Smooth muscle cell (in vitro differentiated cells): ENCODE data around the gene IL32. TPM values are rescaled to one million over a fixed set of nuclear protein-coding genes. Genes with fewer than 3 reads are reported as not detected.
A peak's percentile ranks its signal among the peaks of the same experiment; 100 is the strongest.

ENCODE experiments used
- DNase-seq: peaks from one replicate; lab custom pipeline; 2025; ENCODE audit not compliant: unreplicated experiment; lab: John Stamatoyannopoulos, UW
- H2AFZ ChIP-seq: fragments of 200-600 bp; sonication (generic); 2 replicates; pipeline ENCODE4 v1.6.0; 2016; ENCODE audit warnings: antibody characterized with exemption, low read depth, mild to moderate bottlenecking
- H3F3A ChIP-seq: fragments of 200-600 bp; sonication (generic); 2 replicates; pipeline ENCODE4 v1.6.0; 2017; ENCODE audit warnings: antibody characterized with exemption, low read depth
- H3K27ac ChIP-seq: fragments of 200-600 bp; sonication (generic); 2 replicates; pipeline ENCODE4 v1.5.1; 2016; ENCODE audit warnings: low read depth, mild to moderate bottlenecking
- H3K27me3 ChIP-seq: fragments of 200-600 bp; sonication (generic); 2 replicates; pipeline ENCODE4 v1.6.1; 2016; ENCODE audit warnings: low read depth, mild to moderate bottlenecking
- H3K36me3 ChIP-seq: fragments of 200-600 bp; sonication (generic); 2 replicates; pipeline ENCODE4 v1.5.1; 2016; ENCODE audit warnings: low read depth
- H3K4me1 ChIP-seq: fragments of 200-600 bp; sonication (generic); 2 replicates; pipeline ENCODE4 v1.5.1; 2016; ENCODE audit warnings: low read depth
- H3K4me2 ChIP-seq: fragments of 200-600 bp; sonication (generic); 2 replicates; pipeline ENCODE4 v1.6.0; 2016; ENCODE audit warnings: mild to moderate bottlenecking
- H3K4me3 ChIP-seq: fragments of 200-600 bp; sonication (generic); 2 replicates; pipeline ENCODE4 v1.5.1; 2016; ENCODE audit warnings: mild to moderate bottlenecking
- H3K79me2 ChIP-seq: fragments of 200-600 bp; sonication (generic); 2 replicates; pipeline ENCODE4 v1.6.0; 2016; ENCODE audit warnings: low read depth, mild to moderate bottlenecking
- H3K9ac ChIP-seq: fragments of 200-600 bp; sonication (generic); 2 replicates; pipeline ENCODE4 v1.6.0; 2016; ENCODE audit warnings: low read depth
- H3K9me3 ChIP-seq: fragments of 200-600 bp; sonication (generic); replicated peaks from 2 replicates; pipeline ENCODE4 v1.5.1; 2016; ENCODE audit warnings: low read depth
- H4K20me1 ChIP-seq: fragments of 200-600 bp; sonication (generic); 2 replicates; pipeline ENCODE4 v1.6.0; 2016; ENCODE audit warnings: low read depth
- WGBS: methylation state at CpG from one replicate; pipeline ENCODE4 v1.1.7; 2016; ENCODE audit warnings: low lambda C conversion rate; 5-methylcytosine and 5-hydroxymethylcytosine counted together
- polyA plus RNA-seq: library from polyadenylated mRNA; unstranded; fragments of >200 nt; fragmentation: Nextera tagmentation; extraction: Ambion mirVana; gene quantifications from 2 replicates; pipeline ENCODE4 v1.2.1, GENCODE V29; 2016
- total RNA-seq: library from RNA; depleted of rRNA; stranded (reverse); fragments of >200 nt; gene quantifications from 2 replicates; pipeline ENCODE4 v1.2.3, GENCODE V29; 2014
- TF ChIP-seq, protein P1 (sequence below): fragments of 200-600 bp; sonication (generic); IDR thresholded peaks from 2 replicates; pipeline ENCODE4 v1.5.1; 2017; ENCODE audit warnings: borderline replicate concordance, mild to moderate bottlenecking, antibody characterized with exemption; ENCODE audit not compliant: insufficient read depth, poor library complexity, severe bottlenecking

Gene IL32
- total and polyA plus RNA-seq, 2 experiments from 2014 or later = 26.3 to 27.7 TPM

DNA sequence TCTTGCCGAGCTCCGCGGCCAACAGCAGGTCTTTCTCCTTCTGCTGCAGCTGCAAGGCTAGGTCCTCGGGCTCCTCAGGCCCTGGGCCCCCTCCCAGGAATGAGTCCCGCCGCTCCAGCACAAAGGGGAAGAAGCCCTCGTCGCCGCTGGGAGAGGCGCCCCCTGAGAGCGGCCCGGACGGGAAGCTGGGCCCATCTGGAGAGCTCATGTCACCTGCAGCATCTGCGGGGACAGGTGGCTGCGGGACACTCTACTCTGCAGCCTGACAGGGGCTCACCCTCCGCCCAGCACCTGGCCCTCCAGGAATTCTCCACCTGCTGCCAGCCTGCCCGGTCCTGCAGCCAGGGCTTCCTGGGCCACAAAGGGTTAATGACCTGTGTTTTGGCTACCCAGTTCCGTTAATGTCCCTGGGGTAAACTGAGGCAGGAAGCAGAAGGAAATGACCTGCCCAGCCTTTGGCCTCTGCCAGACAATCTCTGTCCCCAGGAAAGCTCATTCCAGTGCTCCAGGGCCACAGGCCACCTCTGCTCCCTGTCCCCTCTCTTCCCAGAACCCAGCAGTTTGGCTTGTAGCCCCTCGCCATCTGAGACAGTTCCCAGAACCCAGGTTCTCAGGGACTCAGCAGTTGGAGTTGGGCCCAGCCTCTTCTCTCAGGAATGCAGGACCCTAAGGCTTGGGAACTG lies 30.0 kb upstream of the IL32 start:
- H3K9ac ChIP-seq = no peak overlapping the region
- H4K20me1 ChIP-seq = peaks cover under 1% of the 10 kb centered on the region
- no peaks in the 10 kb centered on the region for H3F3A ChIP-seq
- H3K4me2 ChIP-seq = peak overlapping the region; percentile 70
- no peak overlapping the region for H3K4me3 ChIP-seq
- TF ChIP-seq, protein P1, sequence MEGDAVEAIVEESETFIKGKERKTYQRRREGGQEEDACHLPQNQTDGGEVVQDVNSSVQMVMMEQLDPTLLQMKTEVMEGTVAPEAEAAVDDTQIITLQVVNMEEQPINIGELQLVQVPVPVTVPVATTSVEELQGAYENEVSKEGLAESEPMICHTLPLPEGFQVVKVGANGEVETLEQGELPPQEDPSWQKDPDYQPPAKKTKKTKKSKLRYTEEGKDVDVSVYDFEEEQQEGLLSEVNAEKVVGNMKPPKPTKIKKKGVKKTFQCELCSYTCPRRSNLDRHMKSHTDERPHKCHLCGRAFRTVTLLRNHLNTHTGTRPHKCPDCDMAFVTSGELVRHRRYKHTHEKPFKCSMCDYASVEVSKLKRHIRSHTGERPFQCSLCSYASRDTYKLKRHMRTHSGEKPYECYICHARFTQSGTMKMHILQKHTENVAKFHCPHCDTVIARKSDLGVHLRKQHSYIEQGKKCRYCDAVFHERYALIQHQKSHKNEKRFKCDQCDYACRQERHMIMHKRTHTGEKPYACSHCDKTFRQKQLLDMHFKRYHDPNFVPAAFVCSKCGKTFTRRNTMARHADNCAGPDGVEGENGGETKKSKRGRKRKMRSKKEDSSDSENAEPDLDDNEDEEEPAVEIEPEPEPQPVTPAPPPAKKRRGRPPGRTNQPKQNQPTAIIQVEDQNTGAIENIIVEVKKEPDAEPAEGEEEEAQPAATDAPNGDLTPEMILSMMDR = no peak
- no peak overlapping the region for H3K27ac ChIP-seq
- H3K79me2 ChIP-seq = no peaks in the 10 kb centered on the region
- 75% methylated on average over 19 of the region's 19 CpGs for WGBS
- H3K36me3 ChIP-seq = no peaks in the 10 kb centered on the region
- no peak for DNase-seq
- peaks cover 72% of the 10 kb centered on the region for H3K27me3 ChIP-seq
- no peaks in the 10 kb centered on the region for H3K9me3 ChIP-seq
- H3K4me1 ChIP-seq = peaks cover 4% of the 10 kb centered on the region
- no peak overlapping the region for H2AFZ ChIP-seq

DNA sequence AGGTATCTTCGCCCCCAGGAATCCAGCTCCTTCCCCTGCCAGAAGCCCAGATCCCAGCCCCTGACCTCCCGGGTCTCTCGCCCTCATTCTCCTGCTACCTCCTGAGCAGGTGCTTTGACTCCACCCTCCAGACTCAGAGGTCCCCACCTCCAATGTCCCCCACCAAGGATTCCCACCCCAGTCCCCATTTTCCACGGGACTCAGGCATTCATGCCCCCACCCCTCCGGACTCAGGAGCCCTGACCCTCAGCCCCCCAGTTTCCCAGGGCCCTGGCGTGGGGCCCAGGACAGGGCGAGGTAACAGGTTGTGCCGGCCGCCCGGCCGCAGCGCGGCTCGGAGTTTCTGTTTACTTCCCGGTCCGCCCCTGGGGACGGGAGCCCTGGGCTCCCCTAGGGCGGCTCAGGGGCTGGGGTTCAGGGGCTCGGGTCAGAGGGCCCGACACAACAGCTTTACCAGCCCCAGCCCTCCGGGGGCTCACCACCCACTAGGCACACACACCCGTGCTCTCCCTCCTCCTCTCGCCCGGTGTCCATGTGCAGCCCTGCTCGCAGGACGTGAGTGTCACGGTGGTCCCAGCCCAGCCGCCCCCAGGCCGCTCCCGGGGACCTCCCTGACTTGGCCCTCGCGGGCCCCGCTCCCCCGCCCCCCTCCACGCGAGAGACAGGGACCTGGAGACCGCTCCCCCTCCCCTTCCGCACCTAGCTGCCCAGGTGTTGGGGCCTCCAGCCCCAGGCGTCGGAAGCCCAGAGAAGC lies 29.3 kb upstream of the IL32 start:
- Histone ChIP-seq H3K4me2 (peak overlapping the region; percentile 70), H3K27me3 (peaks cover 68% of the 10 kb centered on the region), H4K20me1 (no peaks in the 10 kb centered on the region), H3K36me3 (no peaks in the 10 kb centered on the region), H3K9ac (no peak overlapping the region), H3K27ac (no peak overlapping the region), H3K9me3 (no peaks in the 10 kb centered on the region), H3K4me3 (peak overlapping the region; percentile 41), H3K79me2 (no peaks in the 10 kb centered on the region), H3K4me1 (peaks cover 4% of the 10 kb centered on the region), H3F3A (no peaks in the 10 kb centered on the region), H2AFZ (no peak overlapping the region)
- WGBS = 12% methylated on average over 14 of the region's 40 CpGs
- no peak for DNase-seq
- TF ChIP-seq, protein P1 = no peak

DNA sequence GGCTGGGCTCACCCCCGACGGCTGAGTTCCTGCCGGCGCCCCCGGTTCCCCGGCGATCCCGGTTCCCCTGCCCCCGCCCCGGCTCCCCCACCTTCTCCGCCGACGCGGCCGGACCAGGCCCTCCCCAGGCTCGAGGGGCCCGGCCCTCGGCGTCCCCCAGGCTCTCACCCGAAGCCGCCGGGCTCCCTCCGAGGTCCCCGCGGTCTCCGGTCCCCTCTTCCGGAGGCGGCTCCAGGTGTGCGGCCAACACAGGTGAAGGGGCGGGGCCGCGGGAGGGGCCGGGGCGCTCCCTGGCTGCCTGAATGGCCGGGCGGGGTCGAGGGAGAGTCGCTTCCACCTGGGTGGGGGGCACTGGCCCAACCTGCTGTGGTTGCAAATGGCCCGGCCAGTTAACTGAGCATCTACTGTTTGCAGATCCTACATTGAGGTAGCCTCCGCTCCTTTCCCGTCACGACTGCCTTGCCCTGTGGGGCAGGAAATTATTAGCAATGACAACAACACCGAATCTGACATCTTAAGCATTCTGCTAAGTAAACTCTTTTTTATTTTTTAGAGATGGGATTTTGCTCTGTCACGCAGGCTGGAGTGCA lies 28.6 kb upstream of the IL32 start, which contains the start of gene BICDL2:
Gene BICDL2 (minus strand): TSS at position 219 of the 590 bp plus-strand sequence. CDS start 1,448 bp downstream, outside the sequence.
- no peaks in the 10 kb centered on the region for H3F3A ChIP-seq
- H3K4me1 ChIP-seq = no peaks in the 10 kb centered on the region
- no peaks in the 10 kb centered on the region for H3K9me3 ChIP-seq
- 25% methylated on average over 11 of the region's 44 CpGs for WGBS
- no peaks in the 10 kb centered on the region for H3K36me3 ChIP-seq
- TF ChIP-seq, protein P1 = no peak
- DNase-seq = no peak
- no peaks in the 10 kb centered on the region for H3K79me2 ChIP-seq
- H3K27me3 ChIP-seq = peaks cover 67% of the 10 kb centered on the region
- no peak within 1 kb of the TSS for H3K9ac ChIP-seq
- H3K4me3 ChIP-seq = peak within 1 kb of the TSS; percentile 41
- peak within 1 kb of the TSS; percentile 70 for H3K4me2 ChIP-seq
- no peaks in the 10 kb centered on the region for H4K20me1 ChIP-seq
- no peak within 1 kb of the TSS for H3K27ac ChIP-seq
- H2AFZ ChIP-seq = no peak within 1 kb of the TSS
